Heart left ventricle (tissue), 13 donors: ENCODE measurements around the gene S1PR2.

ENCODE experiments used
- CTCF ChIP-seq, 12 donors: fragments of 200-600 bp; sonication (generic) in 4 of 12; IDR thresholded peaks; one replicate each; pipeline versions ENCODE4 v1.5.0 to v1.8.0; 2018 to 2022; ENCODE audit warnings: antibody characterized with exemption in 12 of 12, mild to moderate bottlenecking in 5 of 12
- POLR2A ChIP-seq, 2 donors: fragments of 450-650 bp; IDR thresholded peaks; one replicate each; pipeline ENCODE4 v1.6.1; 2017; ENCODE audit warnings: antibody characterized with exemption in 2 of 2, mild to moderate bottlenecking in 2 of 2, moderate library complexity in 2 of 2
- donor health status: ischemic (EF 13 %, LVEDD 7.1; RV severe dilation, severe dysfunction).
- donor health status: DM: no; HTN: yes; CAD: no.
- donor health status: DM: no; HTN: no; CAD: no.
- donor health status: ischemic (EF 25% LVEDD 6.9; RV normal size, moderate dysfunction).
- donor health status: ischemic (EF 25% LVEDD 5.7; RV mildly dilated, moderate dysfunction).
- donor health status: ischemic (EF 35%, LVEDD 5.7; RV mildly dilated, moderate dysfunction).
- donor health status: nonischemic (EF 11% LVEDD 7.7; RV severe dilation, severe dysfunction).
- donor health status: DM: yes; HTN: yes; CAD: no.
- donor health status: PGD.
- donor health status: ischemic (EF 29% LVEDD 5.4; RV normal size, mild dysfunction).
- donor health status: nonischemic (EF 23%, LVEDD 6.1; RV moderate dilation, normal function).

DNA sequence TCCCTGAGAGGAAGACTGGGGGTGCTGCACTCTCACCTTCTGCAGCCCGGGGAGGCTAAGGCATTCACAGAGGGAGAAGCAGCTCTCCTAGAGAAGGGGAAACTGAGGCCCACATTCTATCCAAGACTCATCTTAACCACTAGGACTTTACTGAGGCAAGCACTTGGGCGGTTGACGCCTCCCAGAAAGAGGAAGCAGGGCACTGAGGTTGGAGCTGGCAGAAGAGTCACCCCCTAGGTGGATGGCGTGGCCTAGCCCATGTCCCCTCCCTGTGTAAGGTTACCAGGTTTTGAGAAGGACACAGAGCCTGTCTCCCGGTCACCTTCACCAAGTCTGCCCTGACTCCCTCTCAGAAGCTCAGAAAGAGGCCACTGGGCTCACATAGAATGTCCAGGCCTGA is 2.7 kb downstream of the S1PR2 start:
- TF ChIP-seq POLR2A (IDR thresholded peaks at IDR 0.05) = no peak
- no peak for TF ChIP-seq CTCF (IDR thresholded peaks at IDR 0.05)
